ENCODE data around the gene PPP2R2C.

- TF ChIP-seq, protein P1, sequence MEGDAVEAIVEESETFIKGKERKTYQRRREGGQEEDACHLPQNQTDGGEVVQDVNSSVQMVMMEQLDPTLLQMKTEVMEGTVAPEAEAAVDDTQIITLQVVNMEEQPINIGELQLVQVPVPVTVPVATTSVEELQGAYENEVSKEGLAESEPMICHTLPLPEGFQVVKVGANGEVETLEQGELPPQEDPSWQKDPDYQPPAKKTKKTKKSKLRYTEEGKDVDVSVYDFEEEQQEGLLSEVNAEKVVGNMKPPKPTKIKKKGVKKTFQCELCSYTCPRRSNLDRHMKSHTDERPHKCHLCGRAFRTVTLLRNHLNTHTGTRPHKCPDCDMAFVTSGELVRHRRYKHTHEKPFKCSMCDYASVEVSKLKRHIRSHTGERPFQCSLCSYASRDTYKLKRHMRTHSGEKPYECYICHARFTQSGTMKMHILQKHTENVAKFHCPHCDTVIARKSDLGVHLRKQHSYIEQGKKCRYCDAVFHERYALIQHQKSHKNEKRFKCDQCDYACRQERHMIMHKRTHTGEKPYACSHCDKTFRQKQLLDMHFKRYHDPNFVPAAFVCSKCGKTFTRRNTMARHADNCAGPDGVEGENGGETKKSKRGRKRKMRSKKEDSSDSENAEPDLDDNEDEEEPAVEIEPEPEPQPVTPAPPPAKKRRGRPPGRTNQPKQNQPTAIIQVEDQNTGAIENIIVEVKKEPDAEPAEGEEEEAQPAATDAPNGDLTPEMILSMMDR (IDR thresholded peaks at IDR 0.05) = no peak
- TF ChIP-seq ZFX (IDR thresholded peaks at IDR 0.05; ENCODE audit: borderline replicate concordance) = no peak
Observed at GRCh38 chr4:6320663-6321062, 151.8 kb downstream of the PPP2R2C start.
